Spleen (tissue), 7 donors: ENCODE measurements around the gene AGBL1.

ENCODE experiments used
- POLR2A ChIP-seq, 3 donors: fragments of 450-650 bp; IDR thresholded peaks; one replicate each; pipeline ENCODE4 v1.5.1; 2017; ENCODE audit warnings: antibody characterized with exemption in 3 of 3, mild to moderate bottlenecking in 1 of 3
- TF ChIP-seq, protein P1 (sequence below), 11 experiments: fragments of 200-600 bp in 7 of 11; fragments of 450-650 bp in 4 of 11; sonication (generic) in 4 of 11; IDR thresholded peaks in 8 of 11; conservative IDR thresholded peaks in 3 of 11; 1 replicate in 7 of 11; 2 replicates in 4 of 11; pipeline versions ENCODE4 v1.4.0 to v1.8.0; 2016 to 2021; ENCODE audit warnings: antibody characterized with exemption in 11 of 11, inconsistent platforms in 4 of 11, mild to moderate bottlenecking in 1 of 11
- donor health status: DM: no; HTN: no; CAD: no; lungs with moderate emphysema.
- donor health status: DM: no; HTN: no; CAD: no.
- donor health status: DM: no; HTN: no; CAD: no.

DNA sequence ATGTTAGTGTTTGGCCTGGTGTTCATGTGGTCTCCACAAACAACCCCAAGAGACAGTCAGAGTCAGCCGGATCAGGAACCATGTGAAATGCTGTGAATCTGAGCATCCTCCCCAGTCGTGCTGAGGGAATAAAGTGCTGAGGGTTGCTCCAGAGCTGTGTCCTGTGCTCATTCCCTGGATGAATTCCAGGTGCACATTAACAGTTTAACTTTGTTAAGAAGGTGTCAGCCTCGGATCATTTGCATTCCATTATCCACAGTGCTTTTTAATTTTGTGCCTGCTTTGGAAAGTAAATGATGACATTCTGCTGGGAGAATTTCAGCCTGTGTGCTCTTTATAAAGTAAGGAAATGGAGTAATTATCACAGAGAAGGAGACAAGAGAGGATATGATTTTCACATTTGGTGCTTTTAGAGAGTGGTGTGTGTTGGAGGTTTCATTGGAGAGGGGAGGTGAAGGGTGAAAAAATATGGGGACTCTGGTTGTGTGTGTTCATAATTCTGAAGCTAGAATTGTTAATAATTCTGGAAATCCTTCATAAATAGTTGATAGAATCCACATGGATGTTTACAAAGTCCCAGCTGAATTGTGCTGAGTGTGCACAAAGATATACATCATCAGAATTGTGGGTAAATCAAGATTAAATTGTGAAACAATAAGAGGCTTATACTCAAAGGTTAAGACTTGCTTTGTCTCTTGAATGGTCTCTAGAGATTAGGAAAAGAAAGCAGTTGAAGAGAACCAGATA lies 621.4 kb downstream of the AGBL1 start:
- no peak for TF ChIP-seq POLR2A (IDR thresholded peaks at IDR 0.05)
- TF ChIP-seq, protein P1, sequence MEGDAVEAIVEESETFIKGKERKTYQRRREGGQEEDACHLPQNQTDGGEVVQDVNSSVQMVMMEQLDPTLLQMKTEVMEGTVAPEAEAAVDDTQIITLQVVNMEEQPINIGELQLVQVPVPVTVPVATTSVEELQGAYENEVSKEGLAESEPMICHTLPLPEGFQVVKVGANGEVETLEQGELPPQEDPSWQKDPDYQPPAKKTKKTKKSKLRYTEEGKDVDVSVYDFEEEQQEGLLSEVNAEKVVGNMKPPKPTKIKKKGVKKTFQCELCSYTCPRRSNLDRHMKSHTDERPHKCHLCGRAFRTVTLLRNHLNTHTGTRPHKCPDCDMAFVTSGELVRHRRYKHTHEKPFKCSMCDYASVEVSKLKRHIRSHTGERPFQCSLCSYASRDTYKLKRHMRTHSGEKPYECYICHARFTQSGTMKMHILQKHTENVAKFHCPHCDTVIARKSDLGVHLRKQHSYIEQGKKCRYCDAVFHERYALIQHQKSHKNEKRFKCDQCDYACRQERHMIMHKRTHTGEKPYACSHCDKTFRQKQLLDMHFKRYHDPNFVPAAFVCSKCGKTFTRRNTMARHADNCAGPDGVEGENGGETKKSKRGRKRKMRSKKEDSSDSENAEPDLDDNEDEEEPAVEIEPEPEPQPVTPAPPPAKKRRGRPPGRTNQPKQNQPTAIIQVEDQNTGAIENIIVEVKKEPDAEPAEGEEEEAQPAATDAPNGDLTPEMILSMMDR (IDR thresholded peaks at IDR 0.05 in 8 of 11, conservative IDR thresholded peaks at IDR 0.05 in 3 of 11): no peak
